ENCODE measurements around the gene PLA2G2D. TPM values are rescaled to one million over a fixed set of nuclear protein-coding genes. Genes with fewer than 3 reads are reported as not detected.

Gene PLA2G2D
- total and polyA plus RNA-seq, 10 of the 15 experiments (the other 5 are each of a cell fraction or from before 2014, with no cell fraction given) = 0.06 to 0.38 (median 0.16) TPM; not detected in 2

DNA sequence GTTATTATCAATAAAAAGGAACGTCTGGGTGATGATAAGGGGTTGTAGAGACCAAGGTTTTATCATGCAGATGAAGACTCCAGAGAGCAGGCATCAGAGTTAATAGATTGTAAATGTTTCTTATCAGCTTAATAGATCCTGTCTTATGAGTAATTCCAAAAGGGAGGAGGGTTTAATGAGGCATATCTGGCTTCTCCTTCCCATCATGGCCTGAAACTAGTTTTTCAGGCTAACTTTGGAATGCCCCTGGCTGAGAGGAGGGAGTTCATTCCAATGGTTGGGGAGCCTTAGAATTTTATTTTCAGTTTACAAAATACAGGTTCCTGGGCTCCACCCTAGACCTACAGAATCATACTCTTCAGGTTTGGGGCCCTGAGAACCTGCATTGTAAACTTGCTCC, 13.5 kb downstream of the PLA2G2D start (continued):
- TF ChIP-seq CBX3 (IDR thresholded peaks at IDR 0.05; ENCODE audit: borderline replicate concordance, low read depth) = no peak
- TF ChIP-seq, protein P1, sequence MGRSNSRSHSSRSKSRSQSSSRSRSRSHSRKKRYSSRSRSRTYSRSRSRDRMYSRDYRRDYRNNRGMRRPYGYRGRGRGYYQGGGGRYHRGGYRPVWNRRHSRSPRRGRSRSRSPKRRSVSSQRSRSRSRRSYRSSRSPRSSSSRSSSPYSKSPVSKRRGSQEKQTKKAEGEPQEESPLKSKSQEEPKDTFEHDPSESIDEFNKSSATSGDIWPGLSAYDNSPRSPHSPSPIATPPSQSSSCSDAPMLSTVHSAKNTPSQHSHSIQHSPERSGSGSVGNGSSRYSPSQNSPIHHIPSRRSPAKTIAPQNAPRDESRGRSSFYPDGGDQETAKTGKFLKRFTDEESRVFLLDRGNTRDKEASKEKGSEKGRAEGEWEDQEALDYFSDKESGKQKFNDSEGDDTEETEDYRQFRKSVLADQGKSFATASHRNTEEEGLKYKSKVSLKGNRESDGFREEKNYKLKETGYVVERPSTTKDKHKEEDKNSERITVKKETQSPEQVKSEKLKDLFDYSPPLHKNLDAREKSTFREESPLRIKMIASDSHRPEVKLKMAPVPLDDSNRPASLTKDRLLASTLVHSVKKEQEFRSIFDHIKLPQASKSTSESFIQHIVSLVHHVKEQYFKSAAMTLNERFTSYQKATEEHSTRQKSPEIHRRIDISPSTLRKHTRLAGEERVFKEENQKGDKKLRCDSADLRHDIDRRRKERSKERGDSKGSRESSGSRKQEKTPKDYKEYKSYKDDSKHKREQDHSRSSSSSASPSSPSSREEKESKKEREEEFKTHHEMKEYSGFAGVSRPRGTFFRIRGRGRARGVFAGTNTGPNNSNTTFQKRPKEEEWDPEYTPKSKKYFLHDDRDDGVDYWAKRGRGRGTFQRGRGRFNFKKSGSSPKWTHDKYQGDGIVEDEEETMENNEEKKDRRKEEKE (IDR thresholded peaks at IDR 0.05) = no peak
- TF ChIP-seq, protein P2, sequence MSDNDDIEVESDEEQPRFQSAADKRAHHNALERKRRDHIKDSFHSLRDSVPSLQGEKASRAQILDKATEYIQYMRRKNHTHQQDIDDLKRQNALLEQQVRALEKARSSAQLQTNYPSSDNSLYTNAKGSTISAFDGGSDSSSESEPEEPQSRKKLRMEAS (IDR thresholded peaks at IDR 0.05; ENCODE audit: low read depth, low read length) = no peak

DNA sequence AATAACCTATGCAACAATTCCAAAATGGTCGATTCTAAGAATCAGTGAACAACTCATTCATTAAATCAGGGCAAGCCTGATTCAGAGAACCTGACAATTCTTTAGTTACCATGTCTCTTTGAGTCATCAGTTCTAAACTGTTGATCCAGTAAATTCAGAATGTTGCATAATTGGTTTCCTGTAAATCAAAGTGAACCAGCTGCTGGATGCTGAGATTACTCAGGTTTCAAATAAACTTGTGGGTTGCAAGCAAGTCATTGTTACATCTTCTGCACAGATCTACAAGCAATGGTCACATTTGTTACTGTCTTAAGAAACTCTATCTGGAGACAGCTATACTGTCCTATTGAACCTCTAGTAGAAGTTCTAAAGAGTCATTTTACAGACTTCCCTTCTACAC, 16.5 kb downstream of the PLA2G2D start:
- H3K27ac ChIP-seq (ENCODE audit: control insufficient read depth, insufficient read depth) = no peak overlapping the region
- ATAC-seq (no peak), DNase-seq (ENCODE audit: low read depth, low spot score) (no peak), FAIRE-seq (no peak)
- H3K9ac ChIP-seq (ENCODE audit: control insufficient read depth, insufficient read depth, low read length) = no peak overlapping the region
- no peaks in the 10 kb centered on the region for H3K9me3 ChIP-seq (replicated peaks; ENCODE audit: control insufficient read depth, insufficient read depth, low read length)
- H2AFZ ChIP-seq (ENCODE audit: control insufficient read depth, low read depth, low read length) = no peak overlapping the region
- intact Hi-C loops (cut with micrococcal nuclease; ENCODE audit: unreplicated experiment) (no loop called here), in situ Hi-C loops (cut with MboI) (no loop called here)
- H3K4me2 ChIP-seq (ENCODE audit: control insufficient read depth, insufficient read depth) = no peak overlapping the region
- no peaks in the 10 kb centered on the region for H3K4me1 ChIP-seq (ENCODE audit: control insufficient read depth, insufficient read depth, low read length)
- SMC1A ChIA-PET (ENCODE audit: uncharacterized antibody, unreplicated experiment) = interaction anchor here (0.7 to 2.7 kb wide), 3 partner anchors 23 to 622 kb away, joined by 4 to 35 read pairs (median 12); no protein-coding TSS in a partner anchor
- no peaks in the 10 kb centered on the region for H3K79me2 ChIP-seq (ENCODE audit: control insufficient read depth, insufficient read depth, low read length)
- BruUV-seq (replicated peaks) = no TSS peak
- POLR2A ChIA-PET = no interaction called here
- no peaks in the 10 kb centered on the region for H4K20me1 ChIP-seq (ENCODE audit: control insufficient read depth, insufficient read depth)
- H3K36me3 ChIP-seq (ENCODE audit: control insufficient read depth in 2 of 2, insufficient read depth in 2 of 2, low read length in 1 of 2) = no peaks in the 10 kb centered on the region
- H3K27me3 ChIP-seq (replicated peaks in 1 of 2; ENCODE audit: control insufficient read depth in 2 of 2, insufficient read depth in 2 of 2, low read length in 1 of 2) = no peaks in the 10 kb centered on the region
- no peak overlapping the region for H3K4me3 ChIP-seq
- TF ChIP-seq FOS (IDR thresholded peaks at IDR 0.05; ENCODE audit: borderline replicate concordance, extremely low read depth, insufficient read length) = no peak
- TF ChIP-seq YBX1 (IDR thresholded peaks at IDR 0.05) = no peak
- TF ChIP-seq, protein P3, sequence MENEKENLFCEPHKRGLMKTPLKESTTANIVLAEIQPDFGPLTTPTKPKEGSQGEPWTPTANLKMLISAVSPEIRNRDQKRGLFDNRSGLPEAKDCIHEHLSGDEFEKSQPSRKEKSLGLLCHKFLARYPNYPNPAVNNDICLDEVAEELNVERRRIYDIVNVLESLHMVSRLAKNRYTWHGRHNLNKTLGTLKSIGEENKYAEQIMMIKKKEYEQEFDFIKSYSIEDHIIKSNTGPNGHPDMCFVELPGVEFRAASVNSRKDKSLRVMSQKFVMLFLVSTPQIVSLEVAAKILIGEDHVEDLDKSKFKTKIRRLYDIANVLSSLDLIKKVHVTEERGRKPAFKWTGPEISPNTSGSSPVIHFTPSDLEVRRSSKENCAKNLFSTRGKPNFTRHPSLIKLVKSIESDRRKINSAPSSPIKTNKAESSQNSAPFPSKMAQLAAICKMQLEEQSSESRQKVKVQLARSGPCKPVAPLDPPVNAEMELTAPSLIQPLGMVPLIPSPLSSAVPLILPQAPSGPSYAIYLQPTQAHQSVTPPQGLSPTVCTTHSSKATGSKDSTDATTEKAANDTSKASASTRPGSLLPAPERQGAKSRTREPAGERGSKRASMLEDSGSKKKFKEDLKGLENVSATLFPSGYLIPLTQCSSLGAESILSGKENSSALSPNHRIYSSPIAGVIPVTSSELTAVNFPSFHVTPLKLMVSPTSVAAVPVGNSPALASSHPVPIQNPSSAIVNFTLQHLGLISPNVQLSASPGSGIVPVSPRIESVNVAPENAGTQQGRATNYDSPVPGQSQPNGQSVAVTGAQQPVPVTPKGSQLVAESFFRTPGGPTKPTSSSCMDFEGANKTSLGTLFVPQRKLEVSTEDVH (IDR thresholded peaks at IDR 0.05; ENCODE audit: low read depth, partially characterized antibody) = no peak
- no peak for TF ChIP-seq ETV6 (conservative IDR thresholded peaks at IDR 0.05 in 1 of 2, IDR thresholded peaks at IDR 0.05 in 1 of 2; ENCODE audit: borderline replicate concordance in 1 of 2, low read depth in 1 of 2)
- CTCF ChIA-PET = interaction anchor here (1.0 to 8.9 kb wide), 5 partner anchors 11 to 387 kb away, joined by 3 to 181 read pairs (median 10); no protein-coding TSS in a partner anchor
- RAD21 ChIA-PET (ENCODE audit: unreplicated experiment) = interaction anchor here (1.8 to 7.0 kb wide), 2 partner anchors 44 to 49 kb away, joined by 9 to 91 read pairs; no protein-coding TSS in a partner anchor
- 0% methylated on average over 1 of the region's 1 CpG for WGBS (ENCODE audit: insufficient coverage, insufficient replicate concordance, low lambda C conversion rate, missing lambda C conversion rate)
